ELF-1 (cell line): ENCODE results near the gene UBA6.
A peak's percentile ranks its signal among the peaks of the same experiment; 100 is the strongest.
"Not testable (repeated sequence)": the region's sequence is repeated elsewhere in the genome, so short reads cannot be mapped to it uniquely, and the experiment has no call there.

ENCODE experiments used
- DNase-seq: peaks from one replicate; pipeline ENCODE4 v3.0.0-alpha.2; 2016; ENCODE audit warnings: low read depth, low spot score

UBA6 gene

GRCh38 chr4:67700738-67701516 is at the start of gene UBA6:
UBA6 (minus strand) TSS chr4:67701155; CDS start chr4:67701119, 36 bp downstream.
- DNase-seq: peak; percentile 97

- no peak for DNase-seq
Observed at GRCh38 chr4:67750691-67751090, 49.7 kb upstream of the UBA6 start.

DNA sequence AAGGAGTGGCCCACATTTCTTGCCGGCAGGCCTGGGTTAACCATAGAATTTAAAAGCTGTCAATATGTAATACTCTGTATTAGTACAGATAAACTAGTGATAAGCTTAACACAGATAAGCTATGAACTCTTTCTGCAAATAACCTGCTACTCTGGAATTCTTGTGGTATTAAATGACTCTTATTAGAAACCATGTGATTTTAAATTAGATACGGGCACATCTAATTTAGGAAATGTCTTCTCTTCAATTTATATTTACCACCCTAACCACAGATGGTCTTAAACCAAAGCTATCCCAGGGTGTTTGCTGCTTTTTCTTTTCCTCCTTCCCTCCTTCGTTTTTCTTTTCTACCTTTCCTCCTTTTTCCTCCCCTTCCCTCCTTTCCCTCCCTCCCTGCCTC is 48.3 kb upstream of the UBA6 start:
- no peak for DNase-seq

GRCh38 chr4:67746797-67747495 is 46.0 kb upstream of the UBA6 start:
- DNase-seq: peak; percentile 6

DNA sequence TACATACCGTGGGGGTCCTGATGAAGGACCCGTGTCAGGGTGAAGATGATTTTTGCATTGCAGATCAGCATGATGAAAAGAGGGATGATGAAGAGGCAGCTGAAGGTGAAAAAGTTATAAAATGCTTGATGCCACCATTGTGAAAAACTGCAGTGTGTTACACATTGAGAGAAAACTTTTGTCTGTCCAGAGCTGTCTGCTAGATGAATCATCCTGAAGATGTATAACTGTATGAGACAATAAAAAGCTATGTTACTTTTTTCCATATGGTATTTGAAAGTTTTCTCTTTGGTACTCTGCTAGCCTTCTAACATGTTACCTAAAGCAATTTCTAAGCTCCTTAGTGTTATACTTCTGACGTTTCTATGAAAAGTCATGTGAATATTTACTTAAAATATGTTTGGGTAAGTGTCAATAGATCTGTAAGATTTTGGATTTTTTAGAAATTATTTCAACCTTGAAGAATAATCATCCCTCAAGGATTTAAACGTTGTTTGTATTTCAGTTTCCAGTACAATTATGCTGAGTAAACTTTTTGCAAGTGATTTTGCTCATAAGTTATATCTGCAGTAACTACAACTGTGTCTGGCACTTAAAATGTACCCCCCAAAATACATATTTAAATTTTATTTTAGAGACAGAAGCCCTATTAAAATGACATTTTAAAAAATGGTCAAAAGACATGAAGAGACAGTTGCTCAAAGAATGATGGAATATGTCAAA is 43.8 kb upstream of the UBA6 start:
- DNase-seq: no peak

DNA sequence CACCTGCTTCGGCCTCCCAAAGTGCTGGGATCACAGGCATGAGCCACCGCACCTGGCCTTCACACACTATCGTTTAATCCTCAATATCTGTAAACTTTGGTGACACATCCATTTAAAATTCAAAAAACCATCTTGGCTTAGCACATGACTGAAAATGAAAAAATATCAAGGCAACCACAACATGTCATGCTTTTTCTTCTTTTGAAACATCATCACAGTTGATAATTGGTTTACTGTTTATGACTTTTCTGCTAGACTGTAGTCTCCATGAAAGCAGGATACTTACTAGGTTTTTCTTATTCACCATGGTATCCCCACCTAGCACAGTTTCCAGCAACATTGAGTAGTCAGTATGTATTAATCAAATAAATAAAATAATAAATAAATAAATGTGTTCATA is 42.2 kb upstream of the UBA6 start:
- DNase-seq: no peak

GRCh38 chr4:67736262-67736661 is 35.3 kb upstream of the UBA6 start:
- DNase-seq: no peak

- no peak for DNase-seq
Observed at GRCh38 chr4:67735325-67735724, 34.4 kb upstream of the UBA6 start.

DNA sequence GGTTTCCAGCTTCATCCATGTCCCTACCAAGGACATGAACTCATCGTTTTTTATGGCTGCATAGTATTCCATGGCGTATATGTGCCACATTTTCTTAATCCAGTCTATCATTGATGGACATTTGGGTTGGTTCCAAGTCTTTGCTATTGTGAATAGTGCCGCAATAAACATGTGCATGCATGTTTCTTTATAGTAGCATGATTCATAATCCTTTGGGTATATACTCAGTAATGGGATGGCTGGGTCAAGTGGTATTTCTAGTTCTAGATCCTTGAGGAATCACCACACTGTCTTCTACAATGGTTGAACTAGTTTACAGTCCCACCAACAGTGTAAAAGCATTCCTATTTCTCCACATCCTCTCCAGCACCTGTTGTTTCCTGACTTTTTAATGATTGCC is 29.6 kb upstream of the UBA6 start:
- DNase-seq: not testable (repeated sequence)

- DNase-seq: no peak
Observed at GRCh38 chr4:67727124-67727850, 26.3 kb upstream of the UBA6 start.

DNA sequence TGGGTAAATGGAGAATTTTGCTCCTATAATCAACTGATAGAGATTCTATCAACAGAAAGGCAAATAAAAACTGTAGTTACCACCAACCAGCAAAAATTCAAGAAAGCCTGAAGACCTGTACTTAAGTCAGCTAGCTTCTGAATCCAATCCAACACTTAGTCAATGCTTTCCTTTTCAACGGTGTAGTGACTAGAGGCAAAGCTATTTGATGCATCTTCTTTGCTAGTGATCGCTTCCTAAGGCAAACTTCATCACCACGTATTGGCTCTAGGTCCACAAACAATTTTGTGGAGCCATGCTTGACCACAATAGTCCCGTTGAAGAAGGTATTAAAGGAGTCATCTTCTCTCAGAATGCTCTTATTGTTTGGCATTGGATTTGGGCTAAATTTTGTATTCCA is 25.0 kb upstream of the UBA6 start:
- DNase-seq: no peak

GRCh38 chr4:67725132-67725531 is 24.2 kb upstream of the UBA6 start:
- DNase-seq: no peak

DNA sequence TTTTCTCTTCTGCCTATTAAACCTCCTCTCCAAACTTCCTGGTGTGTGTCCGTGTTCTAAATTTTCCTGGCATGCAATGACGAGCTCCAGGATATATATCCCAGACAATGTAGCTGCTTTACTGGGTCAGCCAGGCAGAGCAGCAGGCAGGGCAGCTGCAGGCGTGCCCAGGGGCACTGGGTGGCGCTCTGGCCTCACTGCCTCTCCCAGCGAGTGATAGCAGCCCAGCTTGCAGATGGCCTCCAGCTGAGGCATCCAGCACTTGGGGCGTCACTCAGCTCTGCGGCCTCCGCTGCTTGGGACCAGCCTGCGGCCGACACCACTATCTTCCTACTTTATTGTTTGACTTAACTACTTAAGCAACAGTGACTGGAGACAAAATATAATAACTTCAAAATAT is 23.0 kb upstream of the UBA6 start:
- peak; percentile 56 for DNase-seq

- DNase-seq: no peak
Observed at GRCh38 chr4:67723341-67723740, 22.4 kb upstream of the UBA6 start.

GRCh38 chr4:67721770-67722597 is 21.0 kb upstream of the UBA6 start:
- DNase-seq: peak; percentile 91

- no peak for DNase-seq
Observed at GRCh38 chr4:67721315-67721769, 20.4 kb upstream of the UBA6 start.

- no peak for DNase-seq
Observed at GRCh38 chr4:67719953-67720617, 19.1 kb upstream of the UBA6 start.

- no peak for DNase-seq
Observed at GRCh38 chr4:67718848-67719247, 17.9 kb upstream of the UBA6 start.

DNA sequence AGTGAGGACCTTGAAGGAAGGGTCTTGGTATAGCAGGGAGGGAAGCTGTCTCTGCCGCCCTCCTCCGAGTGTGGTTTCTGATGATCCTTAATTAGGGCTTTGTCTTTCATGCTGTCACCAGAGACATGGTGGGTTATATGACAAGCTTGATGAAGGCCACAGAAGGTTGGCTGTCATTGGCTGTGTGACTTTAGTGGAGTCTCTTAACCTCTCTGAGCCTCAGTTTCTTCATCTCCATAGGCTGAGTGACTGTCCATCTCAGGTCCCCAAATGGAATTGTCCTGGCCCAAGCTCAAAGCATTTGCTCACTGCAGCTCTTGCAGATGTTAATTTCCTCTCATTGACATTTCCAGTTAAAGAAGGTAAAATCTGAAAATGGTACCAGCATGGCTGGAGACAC is 16.6 kb upstream of the UBA6 start:
- DNase-seq: no peak

DNA sequence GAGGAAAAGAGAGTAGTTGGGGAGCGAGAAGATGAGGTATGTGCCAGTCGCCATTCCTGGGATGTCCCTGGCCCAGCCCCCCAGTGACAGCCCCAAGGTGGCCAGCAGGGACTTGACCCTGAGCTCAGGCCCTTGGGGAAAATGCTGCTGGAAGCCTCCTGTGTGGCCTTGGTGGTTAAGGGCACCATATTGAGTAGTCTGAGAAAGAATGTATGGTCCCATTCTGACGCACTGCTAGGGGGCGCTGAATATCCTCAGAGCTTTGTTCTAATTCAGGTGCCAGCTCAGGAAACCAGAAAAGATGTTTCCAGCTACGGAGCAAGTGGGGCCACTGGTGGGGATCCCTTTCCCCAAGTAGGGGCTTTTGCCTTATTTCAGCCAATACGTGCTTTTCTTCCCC is 14.0 kb upstream of the UBA6 start:
- no peak for DNase-seq
